Measurements from ENCODE around the gene MXD3. TPM values are rescaled to one million over a fixed set of nuclear protein-coding genes. Genes with fewer than 3 reads are reported as not detected.

The MXD3 gene
- total and polyA plus RNA-seq, 7 donors = 0.80 to 4.2 (median 2.3) TPM

GRCh38 chr5:177335701-177336065 is 24.0 kb upstream of the MXD3 start:
- ATAC-seq (peak; percentile 13 to 62 (median 41)), DNase-seq (no peak)
- Histone ChIP-seq H3K4me1 (peaks cover 8% of the 10 kb centered on the region), H3K27ac (peak overlapping the region; percentile 46), H3K9me3 (no peaks in the 10 kb centered on the region), H3K27me3 (ENCODE audit: insufficient read depth in 3 of 3, low read length in 2 of 3) (no peaks in the 10 kb centered on the region), H3K4me3 (no peak overlapping the region), H3K36me3 (ENCODE audit: insufficient read depth in 1 of 2, low read depth in 1 of 2) (peaks cover 6 to 89% of the 10 kb centered on the region in 2 donors)
- 42 to 54% (median 53%) methylated on average over 7 of the region's 7 CpGs for WGBS, 3 donors
- intact Hi-C loops (cut with DNase I) = no loop called here
- TF ChIP-seq, protein P1, sequence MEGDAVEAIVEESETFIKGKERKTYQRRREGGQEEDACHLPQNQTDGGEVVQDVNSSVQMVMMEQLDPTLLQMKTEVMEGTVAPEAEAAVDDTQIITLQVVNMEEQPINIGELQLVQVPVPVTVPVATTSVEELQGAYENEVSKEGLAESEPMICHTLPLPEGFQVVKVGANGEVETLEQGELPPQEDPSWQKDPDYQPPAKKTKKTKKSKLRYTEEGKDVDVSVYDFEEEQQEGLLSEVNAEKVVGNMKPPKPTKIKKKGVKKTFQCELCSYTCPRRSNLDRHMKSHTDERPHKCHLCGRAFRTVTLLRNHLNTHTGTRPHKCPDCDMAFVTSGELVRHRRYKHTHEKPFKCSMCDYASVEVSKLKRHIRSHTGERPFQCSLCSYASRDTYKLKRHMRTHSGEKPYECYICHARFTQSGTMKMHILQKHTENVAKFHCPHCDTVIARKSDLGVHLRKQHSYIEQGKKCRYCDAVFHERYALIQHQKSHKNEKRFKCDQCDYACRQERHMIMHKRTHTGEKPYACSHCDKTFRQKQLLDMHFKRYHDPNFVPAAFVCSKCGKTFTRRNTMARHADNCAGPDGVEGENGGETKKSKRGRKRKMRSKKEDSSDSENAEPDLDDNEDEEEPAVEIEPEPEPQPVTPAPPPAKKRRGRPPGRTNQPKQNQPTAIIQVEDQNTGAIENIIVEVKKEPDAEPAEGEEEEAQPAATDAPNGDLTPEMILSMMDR (IDR thresholded peaks at IDR 0.05) = no peak

DNA sequence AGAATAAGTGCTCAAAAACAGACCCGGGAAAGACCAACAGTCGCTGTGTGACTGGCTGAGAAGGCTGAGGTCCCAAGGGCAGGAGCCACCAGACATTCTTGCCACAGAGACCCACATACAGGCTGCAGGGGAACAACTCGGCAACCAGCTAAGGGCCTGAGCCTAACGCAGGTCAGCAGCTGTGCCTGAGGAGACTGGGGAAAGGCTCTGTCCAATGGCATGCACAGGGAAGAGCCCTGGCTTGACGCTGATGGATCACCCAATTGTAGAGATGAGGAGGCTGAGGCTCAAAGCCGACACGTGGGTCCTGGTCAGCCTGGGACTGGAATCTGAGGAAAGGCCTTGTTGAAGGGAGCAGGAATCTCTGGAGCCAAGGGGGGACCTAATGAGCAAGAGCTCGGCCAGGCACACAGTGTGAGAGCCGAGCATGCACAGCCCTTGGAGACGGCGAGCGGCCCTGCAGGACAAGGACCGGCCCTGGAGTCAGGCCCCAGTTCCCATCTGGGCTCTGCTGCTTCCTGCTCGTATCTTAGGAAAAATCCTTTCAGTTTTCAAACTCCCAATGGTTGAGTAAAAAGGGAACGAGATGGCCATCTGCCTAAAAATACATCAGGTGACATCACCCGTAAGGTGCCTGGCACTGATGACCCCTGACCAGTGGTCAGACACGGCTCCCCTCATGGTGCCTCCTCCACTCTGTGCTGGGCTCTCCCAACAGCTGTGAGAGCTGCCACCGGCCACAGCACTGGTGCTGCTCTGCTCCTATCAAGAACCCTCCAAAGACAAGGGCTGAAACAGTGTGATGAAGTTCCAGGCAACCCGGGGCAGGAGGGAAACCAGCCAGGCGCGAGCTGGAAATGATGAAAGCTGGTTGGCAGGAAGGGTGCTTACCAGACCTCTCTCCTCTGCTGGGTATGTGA is 23.3 kb upstream of the MXD3 start:
- H3K4me1 ChIP-seq = peaks cover 8% of the 10 kb centered on the region
- H3K27ac ChIP-seq = peak overlapping the region; percentile 46
- H3K9me3 ChIP-seq = no peaks in the 10 kb centered on the region
- no peaks in the 10 kb centered on the region for H3K27me3 ChIP-seq (ENCODE audit: insufficient read depth in 3 of 3, low read length in 2 of 3)
- intact Hi-C loops (cut with DNase I) = no loop called here
- WGBS, 3 donors = 75 to 83% (median 81%) methylated on average over 21 of the region's 21 CpGs
- peak; percentile 27 to 61 (median 47) for ATAC-seq
- H3K4me3 ChIP-seq = no peak overlapping the region
- H3K36me3 ChIP-seq (ENCODE audit: insufficient read depth in 1 of 2, low read depth in 1 of 2) = peaks cover 6 to 91% of the 10 kb centered on the region in 2 donors
- TF ChIP-seq, protein P1 (IDR thresholded peaks at IDR 0.05) = no peak
- DNase-seq = no peak

- DNase-seq = no peak
- no peak overlapping the region for H3K27ac ChIP-seq
- TF ChIP-seq, protein P1 (IDR thresholded peaks at IDR 0.05) = no peak
- WGBS, 3 donors = 65 to 73% (median 70%) methylated on average over 15 of the region's 15 CpGs
- H3K4me3 ChIP-seq = no peak overlapping the region
- H3K27me3 ChIP-seq (ENCODE audit: insufficient read depth in 3 of 3, low read length in 2 of 3) = no peaks in the 10 kb centered on the region
- intact Hi-C loops (cut with DNase I) = no loop called here
- ATAC-seq = peak; percentile 28 to 76 (median 60)
- peaks cover 6 to 91% of the 10 kb centered on the region in 2 donors for H3K36me3 ChIP-seq (ENCODE audit: insufficient read depth in 1 of 2, low read depth in 1 of 2)
- no peaks in the 10 kb centered on the region for H3K9me3 ChIP-seq
- H3K4me1 ChIP-seq = peaks cover 8% of the 10 kb centered on the region
These were observed 22.5 kb upstream of the MXD3 start for GRCh38 chr5:177334155-177334551.

DNA sequence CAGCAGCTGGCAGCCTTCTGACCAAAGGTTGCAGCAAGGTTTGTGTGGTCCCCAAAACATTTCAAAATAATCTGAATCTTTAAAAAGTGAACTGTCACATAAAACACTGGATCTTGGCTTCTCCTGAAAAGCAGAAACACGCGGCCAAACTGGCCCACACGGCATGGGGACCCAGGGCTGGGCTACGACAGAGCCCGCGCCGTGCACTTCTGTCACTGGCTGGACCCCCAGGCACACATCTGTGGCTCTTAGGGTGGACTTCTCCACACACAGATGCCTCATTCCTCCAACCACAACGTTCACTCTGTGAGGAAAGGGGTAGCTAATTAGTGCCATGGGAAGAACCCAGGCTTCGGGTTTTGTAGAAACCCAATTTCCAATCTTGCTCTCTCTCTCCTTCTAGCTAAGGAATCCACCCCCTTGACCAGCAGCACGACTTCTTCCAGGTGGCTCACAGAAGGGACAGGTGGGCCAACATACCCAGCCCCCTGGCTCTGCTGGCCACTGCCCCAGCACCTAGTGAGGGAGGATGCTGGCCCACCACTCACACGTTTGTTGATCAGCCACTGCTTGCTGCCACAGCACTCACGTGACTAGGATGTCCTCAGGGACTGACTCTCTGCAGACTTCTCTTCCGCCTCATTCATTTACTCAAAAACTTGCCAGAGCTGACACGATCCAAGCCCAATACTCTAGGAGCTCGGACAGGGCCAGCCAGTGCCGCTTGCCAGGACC is 21.9 kb upstream of the MXD3 start:
- Histone ChIP-seq H3K27ac (no peak overlapping the region), H3K36me3 (ENCODE audit: insufficient read depth in 1 of 2, low read depth in 1 of 2) (peaks cover 6 to 92% of the 10 kb centered on the region in 2 donors), H3K4me1 (peaks cover 8% of the 10 kb centered on the region), H3K9me3 (no peaks in the 10 kb centered on the region), H3K27me3 (ENCODE audit: insufficient read depth in 3 of 3, low read length in 2 of 3) (no peaks in the 10 kb centered on the region), H3K4me3 (no peak overlapping the region)
- WGBS, 3 donors = 87 to 91% (median 89%) methylated on average over 16 of the region's 16 CpGs
- DNase-seq (no peak), ATAC-seq (no peak)
- intact Hi-C loops (cut with DNase I) = no loop called here
- TF ChIP-seq, protein P1 (IDR thresholded peaks at IDR 0.05) = no peak

All from psoas muscle (tissue), 8 donors.